Endothelial cell of umbilical vein (primary cell): Measurements from ENCODE around the gene TRIM71. TPM values are rescaled to one million over a fixed set of nuclear protein-coding genes. Genes with fewer than 3 reads are reported as not detected.

Source experiments
- BruUV-seq: library from RNA; stranded (reverse); fragments of 400-500 nt; replicated peaks from 2 replicates; lab custom pipeline; 2021; lab: Mats Ljungman, UMichigan
- CTCF ChIA-PET: fragments of 300-600, 350-600 bp; sonication (Branson Sonifier 250); formaldehyde crosslinking; loops from one replicate; lab custom pipeline; 2021; ENCODE audit warnings: antibody characterized with exemption, inconsistent platforms; lab: Charles Lee
- POLR2A ChIA-PET: fragments of 300-600, 350-600 bp; sonication (Branson Sonifier 250); formaldehyde crosslinking; loops from one replicate; lab custom pipeline; 2021; ENCODE audit warnings: antibody characterized with exemption, inconsistent platforms; lab: Charles Lee
- DNase-seq: peaks from one replicate; pipeline ENCODE4 v3.0.0-alpha.2; 2011; ENCODE audit warnings: low read depth, low spot score
- FAIRE-seq: peaks from 2 replicates; lab custom pipeline; 2011; peaks lifted over from hg19 to GRCh38; lab: Jason Lieb, UNC
- H2AFZ ChIP-seq: 2 replicates; pipeline ENCODE4 v1.6.0; 2012; ENCODE audit warnings: low read depth, low read length, control low read depth, inconsistent platforms
- H3K27ac ChIP-seq: 2 replicates; pipeline ENCODE4 v1.5.1; 2011; ENCODE audit warnings: low read depth, mild to moderate bottlenecking, control low read depth, low read length, moderate library complexity; ENCODE audit not compliant: insufficient read depth
- H3K27me3 ChIP-seq, 2 experiments: 2 replicates each; pipeline versions ENCODE4 v1.6.0 to v1.6.1; 2011; ENCODE audit warnings: low read length in 2 of 2, mixed read lengths in 1 of 2; ENCODE audit not compliant: control insufficient read depth in 2 of 2, insufficient read depth in 2 of 2
- H3K36me3 ChIP-seq, 2 experiments: 2 replicates in 1 of 2; 3 replicates in 1 of 2; pipeline ENCODE4 v1.5.1; 2011; ENCODE audit warnings: low read length in 2 of 2, mild to moderate bottlenecking in 1 of 2, moderate library complexity in 1 of 2; ENCODE audit not compliant: control insufficient read depth in 2 of 2, insufficient read depth in 2 of 2; ENCODE audit errors: extremely low read depth in 1 of 2
- H3K4me1 ChIP-seq: 3 replicates; pipeline ENCODE4 v1.5.1; 2011; ENCODE audit warnings: mild to moderate bottlenecking, low read length; ENCODE audit not compliant: control insufficient read depth, insufficient read depth; ENCODE audit errors: extremely low read depth
- H3K4me2 ChIP-seq: 2 replicates; pipeline ENCODE4 v1.6.1; 2011; ENCODE audit warnings: low read length, control low read depth, mixed read lengths; ENCODE audit not compliant: insufficient read depth
- H3K4me3 ChIP-seq, 3 experiments: fragments of 200-600 bp in 1 of 3; sonication (generic), shearing (Covaris generic) in 1 of 3; replicated peaks in 1 of 3; 2 replicates each; pipeline ENCODE4 v1.5.1; 2011 to 2016; ENCODE audit warnings: control low read depth in 3 of 3, low read length in 3 of 3, mild to moderate bottlenecking in 2 of 3, inconsistent platforms in 1 of 3, low read depth in 1 of 3, moderate library complexity in 1 of 3; ENCODE audit not compliant: insufficient read depth in 1 of 3
- H3K79me2 ChIP-seq: 2 replicates; pipeline ENCODE4 v1.6.0; 2012; ENCODE audit warnings: low read length, inconsistent platforms; ENCODE audit not compliant: control insufficient read depth, insufficient read depth
- H3K9ac ChIP-seq: replicated peaks from 2 replicates; pipeline ENCODE3; 2011; ENCODE audit warnings: low read length, control low read depth; ENCODE audit not compliant: insufficient read depth; ENCODE audit errors: extremely low read depth
- H3K9me1 ChIP-seq: replicated peaks from 3 replicates; pipeline ENCODE4 v1.6.0; 2011; ENCODE audit warnings: mild to moderate bottlenecking, low read length; ENCODE audit not compliant: control insufficient read depth, insufficient read depth; ENCODE audit errors: extremely low read depth
- H3K9me3 ChIP-seq: replicated peaks from 2 replicates; pipeline ENCODE4 v1.5.1; 2012; ENCODE audit warnings: low read length, inconsistent platforms; ENCODE audit not compliant: control insufficient read depth, insufficient read depth
- H4K20me1 ChIP-seq: replicated peaks from 2 replicates; pipeline ENCODE3; 2011; ENCODE audit warnings: mild to moderate bottlenecking, low read length; ENCODE audit not compliant: control insufficient read depth, insufficient read depth; ENCODE audit errors: extremely low read depth
- EZH2 ChIP-seq: IDR thresholded peaks from 2 replicates; pipeline ENCODE4 v1.6.1; 2012; ENCODE audit warnings: borderline replicate concordance, low read depth, mild to moderate bottlenecking, moderate library complexity, low read length, inconsistent platforms; ENCODE audit not compliant: severe bottlenecking
- FOS ChIP-seq: IDR thresholded peaks from 2 replicates; pipeline ENCODE4 v1.6.1; 2011; ENCODE audit warnings: mild to moderate bottlenecking, low read length, moderate library complexity, borderline replicate concordance; ENCODE audit not compliant: insufficient read depth
- JUN ChIP-seq: IDR thresholded peaks from 2 replicates; pipeline ENCODE4 v1.6.1; 2011; ENCODE audit warnings: borderline replicate concordance, low read depth; ENCODE audit not compliant: insufficient read length, insufficient read depth
- POLR2A ChIP-seq: IDR thresholded peaks from 2 replicates; pipeline ENCODE4 v1.6.1; 2012; ENCODE audit warnings: low read depth, mild to moderate bottlenecking, control low read depth, low read length
- POLR2AphosphoS5 ChIP-seq: IDR thresholded peaks from 2 replicates; pipeline ENCODE4 v1.6.1; 2012; ENCODE audit warnings: low read depth, mild to moderate bottlenecking, control low read depth, low read length, moderate library complexity; ENCODE audit not compliant: insufficient read depth
- dilution Hi-C: fragments of 300-500 bp; cut with MboI; formaldehyde crosslinking; loops from one replicate; pipeline ENCODE4 v1.15.0; 2019; ENCODE audit warnings: low sequenced_read_pairs; ENCODE audit not compliant: extremely low pct_ligation_motif_present
- intact Hi-C: fragments of 100-400 bp; cut with micrococcal nuclease; formaldehyde crosslinking; loops from one replicate; pipeline ENCODE4 v1.10.0; 2022
- polyA plus RNA-seq, 4 experiments: library from polyadenylated mRNA; depleted of rRNA in 3 of 4; stranded (reverse) in 3 of 4; unstranded in 1 of 4; fragments of >200 nt; gene quantifications; 2 replicates each; pipeline versions ENCODE4 v1.2.1 to v1.2.3, GENCODE V29; 2011 to 2012; ENCODE audit warnings: missing spikeins in 1 of 4
- total RNA-seq: library from RNA; stranded (reverse); gene quantifications from 2 replicates; pipeline ENCODE4 v1.2.3, GENCODE V29; 2021

The TRIM71 gene
- total and polyA plus RNA-seq, 2 donors (not counting 3 experiments of a cell fraction or from before 2014, with no cell fraction given), result not detected

GRCh38 chr3:32909999-32910398 lies 92.2 kb downstream of the TRIM71 start:
- H4K20me1 ChIP-seq, result no peaks in the 10 kb centered on the region
- H3K36me3 ChIP-seq, result no peaks in the 10 kb centered on the region
- CTCF ChIA-PET, result interaction anchor here (1.0 kb wide), 1 partner anchor 16 kb away, joined by 4 read pairs; no protein-coding TSS in a partner anchor
- no peaks in the 10 kb centered on the region for H3K9me1 ChIP-seq
- H3K4me2 ChIP-seq, result no peak overlapping the region
- DNase-seq (no peak), FAIRE-seq (no peak)
- no peaks in the 10 kb centered on the region for H3K4me1 ChIP-seq
- no TSS peak for BruUV-seq
- H3K27me3 ChIP-seq, result no peaks in the 10 kb centered on the region
- no peak for TF ChIP-seq EZH2
- TF ChIP-seq POLR2A, result no peak
- intact Hi-C loops (no loop called here), dilution Hi-C loops (no loop called here)
- no peak overlapping the region for H3K9ac ChIP-seq
- no peaks in the 10 kb centered on the region for H3K9me3 ChIP-seq
- no peaks in the 10 kb centered on the region for H3K79me2 ChIP-seq
- no peak overlapping the region for H2AFZ ChIP-seq
- POLR2A ChIA-PET, result no interaction called here
- H3K27ac ChIP-seq, result no peak overlapping the region
- H3K4me3 ChIP-seq, result no peak overlapping the region

- Histone ChIP-seq H3K9me1 (no peaks in the 10 kb centered on the region), H2AFZ (no peak overlapping the region), H3K36me3 (no peaks in the 10 kb centered on the region), H3K27me3 (no peaks in the 10 kb centered on the region), H3K27ac (no peak overlapping the region), H3K4me2 (no peak overlapping the region), H3K79me2 (no peaks in the 10 kb centered on the region), H4K20me1 (no peaks in the 10 kb centered on the region), H3K4me1 (no peaks in the 10 kb centered on the region), H3K9ac (no peak overlapping the region), H3K9me3 (no peaks in the 10 kb centered on the region), H3K4me3 (no peak overlapping the region)
- intact Hi-C loops (no loop called here), dilution Hi-C loops (no loop called here)
- BruUV-seq, result no TSS peak
- POLR2A ChIA-PET, result interaction anchor here (0.6 kb wide), 1 partner anchor 101 kb away, joined by 6 read pairs; no protein-coding TSS in a partner anchor
- TF ChIP-seq POLR2AphosphoS5, result no peak
- TF ChIP-seq FOS, result no peak
- TF ChIP-seq JUN, result no peak
- TF ChIP-seq EZH2, result no peak
- FAIRE-seq, result no peak
- CTCF ChIA-PET, result interaction anchor here (1.0 kb wide), 1 partner anchor 15 kb away, joined by 4 read pairs; no protein-coding TSS in a partner anchor
- no peak for DNase-seq
These were observed 93.2 kb downstream of the TRIM71 start for GRCh38 chr3:32910954-32911353.
